ENCODE measurements around the gene CARD6.
"Not testable (repeated sequence)": the region's sequence is repeated elsewhere in the genome, so short reads cannot be mapped to it uniquely, and the experiment has no call there.

Gene CARD6

GRCh38 chr5:40844565-40844964 lies 3.4 kb downstream of the CARD6 start:
- H3K9ac ChIP-seq: no peak overlapping the region

GRCh38 chr5:40846371-40846770 lies 5.2 kb downstream of the CARD6 start:
- H3K4me2 ChIP-seq (ENCODE audit: low read length): no peak overlapping the region
- H3K27me3 ChIP-seq (ENCODE audit: control insufficient read depth, insufficient read depth, low read length): no peaks in the 10 kb centered on the region
- H3K9me3 ChIP-seq (ENCODE audit: control insufficient read depth, low read length): no peaks in the 10 kb centered on the region
- TF ChIP-seq, protein P1, sequence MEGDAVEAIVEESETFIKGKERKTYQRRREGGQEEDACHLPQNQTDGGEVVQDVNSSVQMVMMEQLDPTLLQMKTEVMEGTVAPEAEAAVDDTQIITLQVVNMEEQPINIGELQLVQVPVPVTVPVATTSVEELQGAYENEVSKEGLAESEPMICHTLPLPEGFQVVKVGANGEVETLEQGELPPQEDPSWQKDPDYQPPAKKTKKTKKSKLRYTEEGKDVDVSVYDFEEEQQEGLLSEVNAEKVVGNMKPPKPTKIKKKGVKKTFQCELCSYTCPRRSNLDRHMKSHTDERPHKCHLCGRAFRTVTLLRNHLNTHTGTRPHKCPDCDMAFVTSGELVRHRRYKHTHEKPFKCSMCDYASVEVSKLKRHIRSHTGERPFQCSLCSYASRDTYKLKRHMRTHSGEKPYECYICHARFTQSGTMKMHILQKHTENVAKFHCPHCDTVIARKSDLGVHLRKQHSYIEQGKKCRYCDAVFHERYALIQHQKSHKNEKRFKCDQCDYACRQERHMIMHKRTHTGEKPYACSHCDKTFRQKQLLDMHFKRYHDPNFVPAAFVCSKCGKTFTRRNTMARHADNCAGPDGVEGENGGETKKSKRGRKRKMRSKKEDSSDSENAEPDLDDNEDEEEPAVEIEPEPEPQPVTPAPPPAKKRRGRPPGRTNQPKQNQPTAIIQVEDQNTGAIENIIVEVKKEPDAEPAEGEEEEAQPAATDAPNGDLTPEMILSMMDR (IDR thresholded peaks at IDR 0.05): no peak
- no peaks in the 10 kb centered on the region for H3K4me1 ChIP-seq
- no peaks in the 10 kb centered on the region for H3K36me3 ChIP-seq (ENCODE audit: control insufficient read depth, insufficient read depth, low read length)
- no peaks in the 10 kb centered on the region for H3K79me2 ChIP-seq
- H3K27ac ChIP-seq: no peak overlapping the region
- no peak overlapping the region for H3K9ac ChIP-seq
- H3K4me3 ChIP-seq (ENCODE audit: low read depth, low read length): no peak overlapping the region
- no peak overlapping the region for H2AFZ ChIP-seq

More at GRCh38 chr5:40844565-40844964, 3.4 kb downstream of the CARD6 start:
- Histone ChIP-seq H3K27ac (no peak overlapping the region), H3K79me2 (no peaks in the 10 kb centered on the region), H3K36me3 (ENCODE audit: control insufficient read depth, insufficient read depth, low read length) (no peaks in the 10 kb centered on the region), H3K4me1 (no peaks in the 10 kb centered on the region), H3K4me2 (ENCODE audit: low read length) (no peak overlapping the region), H2AFZ (no peak overlapping the region), H3K9me3 (ENCODE audit: control insufficient read depth, low read length) (no peaks in the 10 kb centered on the region), H3K27me3 (ENCODE audit: control insufficient read depth, insufficient read depth, low read length) (no peaks in the 10 kb centered on the region), H3K4me3 (ENCODE audit: low read depth, low read length) (no peak overlapping the region)
- TF ChIP-seq, protein P1 (IDR thresholded peaks at IDR 0.05): no peak

DNA sequence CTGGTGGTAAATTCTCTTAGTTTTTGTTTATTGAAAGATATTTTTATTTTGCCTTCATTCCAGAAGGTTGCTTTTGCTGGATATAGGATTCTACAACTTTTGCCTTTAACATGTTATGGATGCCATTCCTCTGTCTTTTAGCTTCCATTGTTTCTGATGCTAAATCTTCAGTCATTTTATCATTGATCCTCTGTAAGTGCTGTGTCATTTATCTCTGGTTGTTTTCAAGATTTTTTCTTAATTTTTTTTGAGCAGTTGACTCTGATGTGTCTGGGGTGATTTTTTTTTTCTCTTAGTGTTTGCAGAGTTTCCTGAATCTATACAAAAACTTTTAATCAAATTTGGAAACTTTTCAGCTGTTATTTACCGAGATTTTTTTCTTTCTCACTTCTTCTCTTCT lies 6.4 kb downstream of the CARD6 start:
- Histone ChIP-seq H3K4me1 (no peaks in the 10 kb centered on the region), H3K27me3 (ENCODE audit: control insufficient read depth, insufficient read depth, low read length) (no peaks in the 10 kb centered on the region), H2AFZ (no peak overlapping the region), H3K4me3 (ENCODE audit: low read depth, low read length) (no peak overlapping the region), H3K27ac (no peak overlapping the region), H3K9me3 (ENCODE audit: control insufficient read depth, low read length) (no peaks in the 10 kb centered on the region), H3K4me2 (ENCODE audit: low read length) (no peak overlapping the region), H3K9ac (no peak overlapping the region), H3K36me3 (ENCODE audit: control insufficient read depth, insufficient read depth, low read length) (no peaks in the 10 kb centered on the region), H3K79me2 (no peaks in the 10 kb centered on the region)
- TF ChIP-seq, protein P1 (IDR thresholded peaks at IDR 0.05): no peak

DNA sequence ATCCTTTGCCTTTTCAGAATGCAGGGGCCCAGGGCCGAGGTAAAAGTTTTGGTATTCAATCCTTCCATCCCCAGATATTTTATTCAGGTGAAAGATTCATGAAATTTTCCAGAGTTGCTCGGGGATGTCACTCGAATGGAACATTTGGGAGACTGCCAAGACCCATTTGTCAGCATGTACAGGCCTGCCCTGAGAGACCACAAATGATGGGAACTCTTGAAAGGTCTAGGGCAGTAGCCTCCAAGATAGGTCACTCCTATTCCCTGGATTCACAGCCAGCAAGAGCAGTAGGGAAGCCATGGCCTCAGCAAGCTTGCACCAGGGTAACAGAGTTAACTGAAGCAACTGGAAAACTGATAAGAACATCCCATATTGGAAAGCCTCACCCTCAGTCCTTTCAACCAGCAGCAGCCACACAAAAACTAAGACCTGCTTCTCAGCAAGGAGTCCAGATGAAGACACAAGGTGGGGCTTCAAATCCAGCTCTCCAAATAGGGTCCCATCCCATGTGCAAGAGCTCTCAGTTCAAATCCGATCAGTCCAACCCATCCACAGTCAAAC lies 12.5 kb downstream of the CARD6 start:
- H3K27me3 ChIP-seq (ENCODE audit: control insufficient read depth, insufficient read depth, low read length): no peaks in the 10 kb centered on the region
- H3K79me2 ChIP-seq: no peaks in the 10 kb centered on the region
- no peaks in the 10 kb centered on the region for H3K36me3 ChIP-seq (ENCODE audit: control insufficient read depth, insufficient read depth, low read length)
- H3K27ac ChIP-seq: no peak overlapping the region
- TF ChIP-seq, protein P1 (IDR thresholded peaks at IDR 0.05): no peak
- H3K9ac ChIP-seq: no peak overlapping the region
- H3K4me1 ChIP-seq: no peaks in the 10 kb centered on the region
- no peak overlapping the region for H3K4me2 ChIP-seq (ENCODE audit: low read length)
- no peak overlapping the region for H3K4me3 ChIP-seq (ENCODE audit: low read depth, low read length)
- H3K9me3 ChIP-seq (ENCODE audit: control insufficient read depth, low read length): no peaks in the 10 kb centered on the region
- peak overlapping the region; percentile 50 for H2AFZ ChIP-seq

- no peaks in the 10 kb centered on the region for H3K27me3 ChIP-seq (ENCODE audit: control insufficient read depth, insufficient read depth, low read length)
- H3K4me3 ChIP-seq (ENCODE audit: low read depth, low read length): no peak overlapping the region
- TF ChIP-seq, protein P1 (IDR thresholded peaks at IDR 0.05): no peak
- no peaks in the 10 kb centered on the region for H3K36me3 ChIP-seq (ENCODE audit: control insufficient read depth, insufficient read depth, low read length)
- no peak overlapping the region for H3K27ac ChIP-seq
- no peak overlapping the region for H3K4me2 ChIP-seq (ENCODE audit: low read length)
- H3K9ac ChIP-seq: no peak overlapping the region
- H3K4me1 ChIP-seq: no peaks in the 10 kb centered on the region
- H3K9me3 ChIP-seq (ENCODE audit: control insufficient read depth, low read length): no peaks in the 10 kb centered on the region
- H3K79me2 ChIP-seq: no peaks in the 10 kb centered on the region
- H2AFZ ChIP-seq: no peak overlapping the region
These were observed 19.5 kb downstream of the CARD6 start for GRCh38 chr5:40860711-40861110.

- not testable (repeated sequence) for H3K79me2 ChIP-seq; H3K9ac ChIP-seq; H2AFZ ChIP-seq; H3K27me3 ChIP-seq (ENCODE audit: control insufficient read depth, insufficient read depth, low read length); H3K4me2 ChIP-seq (ENCODE audit: low read length); H3K36me3 ChIP-seq (ENCODE audit: control insufficient read depth, insufficient read depth, low read length); H3K27ac ChIP-seq; H3K9me3 ChIP-seq (ENCODE audit: control insufficient read depth, low read length); H3K4me3 ChIP-seq (ENCODE audit: low read depth, low read length); H3K4me1 ChIP-seq
These were observed 23.8 kb downstream of the CARD6 start for GRCh38 chr5:40865004-40865403.

Data from parathyroid adenoma (tissue), 2 donors.